HG03342 (cell line): ENCODE measurements around the gene PSD4.
"Not testable (repeated sequence)": the region's sequence is repeated elsewhere in the genome, so short reads cannot be mapped to it uniquely, and the experiment has no call there.

ENCODE experiments used
- ATAC-seq: cut with Tn5 transposase; IDR thresholded peaks from one replicate; pipeline ENCODE4 v1.9.1; 2021; ENCODE audit warnings: mild to moderate bottlenecking, moderate library complexity; ENCODE audit not compliant: unreplicated experiment

Gene PSD4

DNA sequence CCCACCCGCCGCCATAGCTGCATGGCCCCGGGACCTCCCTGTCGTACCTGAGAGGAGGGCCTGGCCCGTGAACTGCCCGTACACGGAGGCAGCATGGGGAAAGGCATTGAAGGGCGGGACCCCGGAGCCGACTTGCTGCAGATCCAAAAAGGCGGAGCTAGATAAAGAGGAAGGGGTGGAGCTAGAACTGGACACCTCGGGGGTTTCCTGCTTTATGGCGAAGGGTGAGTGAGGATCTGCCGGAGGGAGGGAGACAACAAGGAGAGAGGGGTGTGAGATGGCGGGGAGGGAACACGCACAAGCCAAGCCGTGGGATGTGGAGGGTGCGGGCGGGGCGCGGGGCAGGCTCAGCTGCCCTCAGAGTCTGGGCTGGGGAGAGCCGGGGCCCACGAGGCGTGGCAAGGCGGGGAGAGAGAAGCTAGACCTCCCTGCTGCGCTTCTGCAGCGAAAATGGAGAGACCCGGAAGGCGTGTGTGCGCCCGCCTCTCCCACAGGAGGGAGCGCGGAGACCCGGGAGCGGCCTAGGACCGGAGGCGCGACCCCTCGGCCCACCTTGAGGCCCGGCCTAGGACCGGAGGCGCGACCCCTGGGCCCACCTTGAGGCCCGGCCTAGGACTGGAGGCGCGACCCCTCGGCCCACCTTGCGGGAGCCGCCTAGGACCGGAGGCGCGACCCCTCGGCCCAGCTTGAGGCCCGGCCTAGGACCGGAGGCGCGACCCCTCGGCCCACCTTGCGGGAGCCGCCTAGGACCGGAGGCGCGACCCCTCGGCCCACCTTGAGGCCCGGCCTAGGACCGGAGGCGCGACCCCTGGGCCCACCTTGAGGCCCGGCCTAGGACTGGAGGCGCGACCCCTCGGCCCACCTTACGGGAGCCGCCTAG, 61.8 kb downstream of the PSD4 start:
- not testable (repeated sequence) for ATAC-seq

DNA sequence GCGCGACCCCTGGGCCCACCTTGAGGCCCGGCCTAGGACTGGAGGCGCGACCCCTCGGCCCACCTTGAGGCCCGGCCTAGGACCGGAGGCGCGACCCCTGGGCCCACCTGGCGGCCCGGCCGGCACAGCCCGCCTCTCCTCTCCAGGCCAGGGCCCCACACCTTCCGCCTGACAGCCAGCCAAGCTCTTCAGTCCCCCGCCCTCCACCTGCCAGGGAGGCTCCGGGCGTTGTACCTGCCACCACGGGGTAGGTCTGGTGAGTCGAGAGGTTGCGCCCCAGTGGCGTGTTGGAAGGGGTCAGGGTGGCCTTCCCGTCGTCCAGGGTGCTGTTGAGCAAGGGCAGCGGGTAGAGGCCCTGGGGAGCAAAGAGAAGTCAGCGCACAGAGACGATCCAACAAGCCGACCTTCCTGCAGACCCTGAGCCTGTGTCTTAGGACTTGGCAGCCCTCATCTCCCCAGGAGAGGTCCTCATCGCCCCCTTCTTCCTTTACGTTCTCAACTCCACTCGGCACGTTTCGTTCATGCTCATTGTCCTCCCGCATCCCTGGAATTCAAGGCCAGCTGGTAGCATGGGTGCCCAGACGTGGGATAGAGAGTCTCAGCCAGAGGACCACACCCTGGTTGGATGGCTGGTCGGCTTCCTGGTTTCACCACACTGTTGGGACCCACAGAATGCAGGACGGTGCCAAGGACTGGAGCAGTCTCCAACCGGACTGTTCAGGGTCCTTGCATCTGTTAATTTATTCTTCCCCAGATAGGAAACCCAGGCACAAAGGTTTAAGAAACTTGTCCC, 62.8 kb downstream of the PSD4 start:
- no peak for ATAC-seq

DNA sequence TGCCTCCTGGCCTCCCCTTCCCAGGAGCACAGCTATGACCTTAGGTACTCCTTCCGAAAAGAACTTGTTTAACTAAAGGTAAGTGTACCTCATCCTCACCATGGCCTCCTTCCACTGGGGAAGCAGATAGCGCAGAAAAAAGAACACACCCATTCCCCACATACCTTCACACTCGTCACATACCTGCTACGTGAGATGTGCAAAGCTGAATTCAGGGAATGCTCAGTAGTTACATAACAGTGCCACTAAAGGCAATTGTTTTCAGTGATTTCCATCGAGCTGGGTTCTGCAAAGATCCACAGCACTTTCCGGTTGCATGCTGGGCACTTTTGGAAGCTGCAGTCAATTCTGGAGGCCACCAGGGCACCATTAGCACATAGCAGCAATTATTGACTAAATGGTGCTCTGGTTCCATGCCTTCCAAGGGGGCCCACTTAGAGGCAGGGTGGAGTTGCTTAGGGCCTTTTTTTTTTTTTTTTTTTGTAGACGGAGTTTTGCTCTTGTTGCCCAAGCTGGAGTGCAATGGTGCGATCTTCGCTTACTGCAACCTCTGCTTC, 63.9 kb downstream of the PSD4 start:
- ATAC-seq: no peak

DNA sequence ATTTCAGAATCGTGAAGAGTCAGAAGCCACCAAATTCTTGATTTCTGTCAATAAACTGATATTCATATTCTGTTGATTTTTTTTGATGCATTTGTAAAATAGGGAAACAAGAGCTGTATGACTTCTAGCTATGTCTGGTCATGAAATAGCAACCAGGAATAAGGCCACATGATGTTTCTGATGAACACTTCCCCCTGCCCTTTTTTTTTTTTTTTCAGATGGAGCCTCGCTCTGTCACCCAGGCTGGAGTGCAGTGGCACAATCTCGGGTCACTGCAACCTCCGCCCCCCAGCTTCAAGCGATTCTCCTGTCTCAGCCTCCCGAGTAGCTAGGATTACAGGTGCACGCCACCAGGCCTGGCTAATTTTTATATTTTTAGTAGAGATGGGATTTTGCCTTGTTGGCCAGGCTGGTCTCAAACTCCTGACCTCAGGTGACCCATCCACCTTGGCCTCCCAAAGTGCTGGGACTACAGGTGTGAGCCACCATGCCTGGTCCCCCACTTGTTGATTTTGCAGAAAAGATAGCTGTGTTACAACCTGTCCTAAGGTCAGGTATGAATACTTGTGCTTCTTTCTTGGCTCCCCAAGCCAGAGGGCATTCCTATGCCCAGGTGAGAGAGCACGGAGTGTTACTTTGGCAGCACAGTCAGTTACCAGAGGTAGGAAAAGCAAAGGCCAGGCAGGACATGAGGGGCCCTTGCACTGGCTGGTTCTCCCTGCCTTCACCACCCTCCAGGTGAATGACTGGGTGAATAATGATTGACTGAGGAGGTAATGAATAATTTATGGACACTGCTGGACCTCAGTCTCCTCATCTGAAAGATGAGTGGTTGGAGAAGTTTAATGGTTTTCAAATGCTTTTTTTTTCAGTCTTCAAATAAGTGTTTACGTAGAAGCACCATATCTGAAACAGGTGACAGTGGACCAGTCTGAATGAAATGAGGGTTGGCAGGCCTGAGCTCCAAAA, 65.4 kb downstream of the PSD4 start:
- no peak for ATAC-seq

DNA sequence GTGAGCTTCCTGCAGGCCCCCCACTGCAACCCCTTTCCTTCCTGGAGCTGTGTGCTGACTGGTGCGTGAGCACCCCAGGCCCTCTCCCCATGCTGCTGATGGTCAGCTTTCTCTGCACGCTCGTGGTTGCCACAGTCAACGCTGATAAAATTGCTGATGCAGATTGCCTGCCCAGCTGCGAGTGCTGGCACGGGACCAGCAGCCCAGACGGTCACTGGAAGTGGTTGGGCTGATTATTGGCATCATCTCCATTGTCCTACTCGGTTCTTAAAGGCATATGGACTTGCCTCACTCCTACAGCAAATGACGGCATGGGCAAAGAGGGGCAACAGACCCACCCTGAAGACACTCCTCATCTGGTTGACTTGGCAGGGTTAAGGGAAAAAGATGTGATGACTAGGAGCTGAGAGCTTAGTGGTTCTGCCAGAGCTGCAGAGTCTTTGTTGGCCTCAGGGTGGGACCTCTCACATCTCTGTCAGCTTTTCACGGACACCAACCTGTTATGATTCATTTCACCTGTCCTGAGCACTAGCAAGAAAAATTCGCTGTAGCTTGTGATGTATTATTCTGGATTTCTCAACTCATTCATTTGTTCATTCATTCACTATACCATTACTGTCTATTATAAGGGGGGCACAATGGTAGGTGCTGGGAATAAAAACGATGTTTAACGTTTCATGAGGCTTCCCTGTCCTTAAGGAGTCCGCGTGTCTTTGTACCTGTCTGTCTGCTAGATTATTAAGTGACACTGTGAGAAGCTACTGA, 66.6 kb downstream of the PSD4 start:
- no peak for ATAC-seq

DNA sequence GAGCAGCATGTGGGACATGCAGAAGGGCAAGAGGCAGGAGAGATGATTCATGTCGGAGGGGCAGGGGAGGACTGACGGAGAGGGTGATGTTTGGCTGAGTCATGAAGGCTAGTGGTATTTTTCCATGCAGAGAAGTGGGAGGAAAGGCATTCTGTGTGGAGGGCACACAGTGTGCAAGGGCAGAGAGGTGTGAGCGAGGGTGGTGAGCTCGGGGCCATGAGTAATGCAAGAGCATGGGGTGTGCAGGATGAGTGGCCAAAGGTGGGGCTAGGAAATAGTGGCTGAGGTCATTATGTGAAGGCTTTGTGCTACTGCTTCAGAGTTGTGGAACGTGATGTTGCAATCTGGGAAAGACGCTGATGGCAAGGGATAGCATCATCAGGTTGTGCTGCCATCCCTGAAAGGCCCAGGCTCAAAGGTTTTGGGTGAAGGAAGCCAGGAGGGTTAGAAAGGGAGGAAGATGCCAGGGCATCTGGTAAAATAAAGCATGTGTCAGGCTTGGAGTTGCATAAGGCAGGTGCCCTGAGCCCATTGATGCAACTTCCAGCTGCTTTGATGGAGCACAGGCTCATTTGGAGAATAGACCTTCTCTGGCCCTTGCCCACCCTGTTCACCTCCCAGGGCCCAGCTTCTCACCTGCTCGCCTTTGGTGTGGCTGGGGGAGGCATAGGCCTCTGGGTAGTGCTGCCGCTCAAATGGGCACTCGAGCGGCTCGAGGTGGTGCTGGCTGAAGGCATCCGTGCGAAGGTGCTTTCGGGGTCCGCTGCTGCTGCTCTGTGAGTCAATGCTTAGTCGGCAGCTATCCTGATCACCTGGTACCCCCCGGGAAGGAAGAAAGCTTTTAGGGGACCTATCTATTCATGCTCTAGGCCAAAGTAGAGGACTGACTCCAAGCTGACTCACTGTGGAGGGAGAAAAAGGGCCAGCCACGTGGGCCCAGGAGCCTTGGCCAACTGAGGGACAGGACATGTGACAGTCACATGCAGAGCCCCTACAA, 67.4 kb downstream of the PSD4 start:
- ATAC-seq: no peak

DNA sequence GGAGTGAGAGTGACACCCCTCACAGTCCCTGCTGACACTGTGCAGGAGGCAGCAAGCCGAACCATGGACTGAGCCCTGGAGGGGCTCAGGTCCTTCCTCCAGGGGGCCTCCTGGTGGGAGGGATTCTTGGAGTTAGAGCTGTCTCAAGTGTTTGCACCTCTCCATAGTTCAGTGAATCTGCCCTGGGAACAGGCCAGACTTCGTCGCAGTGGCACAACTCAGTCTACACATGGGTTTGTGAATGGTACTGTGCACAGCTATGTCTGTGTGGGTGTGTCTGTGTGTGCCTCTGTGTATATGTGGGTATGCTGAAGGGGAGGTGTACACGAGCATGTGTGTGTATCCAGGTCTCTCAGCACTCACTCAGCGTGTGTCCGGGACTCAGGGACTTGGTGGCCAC, 68.6 kb downstream of the PSD4 start:
- ATAC-seq: no peak

DNA sequence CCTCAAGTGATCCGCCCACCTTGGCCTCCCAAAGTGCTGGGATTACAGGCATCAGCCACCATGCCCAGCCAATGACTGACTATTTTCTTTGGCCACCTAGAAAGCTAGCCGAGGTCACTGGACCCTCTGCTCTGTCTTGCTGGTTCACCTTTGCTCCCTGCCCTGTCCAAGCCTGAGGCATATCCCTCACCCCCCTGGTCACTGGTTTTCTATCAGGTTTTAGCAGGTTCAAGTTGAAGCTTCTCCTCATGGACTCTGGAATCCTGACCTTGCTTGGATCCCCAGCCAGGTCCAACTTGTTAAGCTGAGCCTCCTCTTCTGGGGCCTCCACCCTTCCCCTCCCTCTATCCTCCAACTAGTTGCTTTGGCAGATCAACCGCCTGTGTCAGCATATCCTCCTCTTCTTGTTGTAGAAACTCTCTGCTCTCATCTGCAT, 71.5 kb downstream of the PSD4 start:
- ATAC-seq: no peak

DNA sequence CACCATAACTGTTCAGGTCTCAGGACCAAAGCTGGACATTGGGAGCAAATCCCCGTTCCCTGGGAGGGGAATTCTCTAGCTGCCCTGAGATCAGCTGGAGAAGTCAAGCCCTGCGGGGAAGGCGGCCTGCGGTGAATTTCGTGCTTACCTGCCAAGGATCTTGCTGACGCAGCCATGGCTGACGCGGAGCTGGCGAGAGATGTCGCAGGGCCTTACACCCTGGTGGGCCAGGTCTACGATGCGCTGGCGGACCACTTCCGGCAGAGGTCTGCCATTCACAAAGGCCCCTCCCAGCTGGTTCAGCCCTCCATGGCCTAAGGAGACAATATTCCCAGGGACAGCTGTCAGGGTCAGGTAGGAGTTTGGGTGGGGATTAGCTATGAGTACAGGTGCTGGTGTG, 72.8 kb downstream of the PSD4 start:
- no peak for ATAC-seq

DNA sequence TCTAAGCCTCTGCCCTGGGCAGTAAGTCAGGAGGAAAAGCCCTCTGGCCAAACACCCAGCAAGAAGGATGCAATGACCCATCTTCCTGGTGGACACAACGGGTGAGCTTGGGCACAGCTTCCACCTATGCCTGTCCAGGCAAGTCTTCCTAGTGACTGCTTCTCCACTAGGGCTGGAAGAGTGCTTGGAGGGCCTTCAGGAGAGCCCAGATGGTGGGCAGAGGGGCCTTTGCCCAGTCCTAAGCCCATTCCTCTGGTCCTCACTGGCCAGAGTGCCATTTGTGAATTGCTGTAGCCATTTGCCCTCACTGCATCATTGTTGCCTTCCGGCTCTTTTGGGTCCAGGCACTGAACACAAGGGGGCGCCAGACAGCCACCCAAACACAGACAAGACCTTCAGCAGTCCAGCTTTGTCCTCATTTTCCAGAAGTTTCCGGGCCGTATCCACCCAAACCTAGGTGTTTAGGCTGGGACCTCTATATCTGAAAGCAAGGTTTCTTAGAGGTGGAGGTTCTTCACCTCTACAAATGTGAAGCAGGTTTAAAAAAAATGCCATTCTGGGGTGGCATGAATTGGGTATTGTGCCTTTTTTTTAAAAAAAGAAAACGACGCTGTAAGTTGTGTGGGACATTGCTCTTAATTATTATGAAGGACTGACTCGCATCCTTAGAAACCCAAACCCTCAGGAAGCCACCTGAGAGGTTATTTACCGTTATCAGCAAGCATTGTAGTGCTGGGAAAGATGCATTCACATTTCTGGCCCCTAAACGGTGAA, 75.4 kb downstream of the PSD4 start:
- ATAC-seq: peak; percentile 57

DNA sequence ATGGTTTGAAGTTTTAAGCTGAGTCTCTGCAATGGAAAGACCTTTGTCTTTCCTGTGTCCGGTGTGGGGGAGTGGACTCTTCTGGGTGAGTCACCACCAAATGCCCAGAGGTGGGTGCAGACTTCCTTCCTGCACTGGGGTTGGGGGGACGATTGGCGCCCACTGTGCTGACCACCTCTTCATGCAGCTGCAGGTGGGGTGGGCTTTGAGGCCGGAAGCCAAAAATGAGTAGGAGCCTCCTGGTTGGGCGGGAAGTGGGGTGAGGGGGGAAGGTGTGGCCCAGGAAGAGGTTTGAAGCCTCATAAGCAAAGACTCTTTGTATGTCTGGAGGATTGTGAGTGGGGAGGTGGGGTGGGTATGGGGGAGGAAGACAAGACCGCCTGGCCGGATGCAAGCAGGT, 77.3 kb downstream of the PSD4 start:
- ATAC-seq: no peak

DNA sequence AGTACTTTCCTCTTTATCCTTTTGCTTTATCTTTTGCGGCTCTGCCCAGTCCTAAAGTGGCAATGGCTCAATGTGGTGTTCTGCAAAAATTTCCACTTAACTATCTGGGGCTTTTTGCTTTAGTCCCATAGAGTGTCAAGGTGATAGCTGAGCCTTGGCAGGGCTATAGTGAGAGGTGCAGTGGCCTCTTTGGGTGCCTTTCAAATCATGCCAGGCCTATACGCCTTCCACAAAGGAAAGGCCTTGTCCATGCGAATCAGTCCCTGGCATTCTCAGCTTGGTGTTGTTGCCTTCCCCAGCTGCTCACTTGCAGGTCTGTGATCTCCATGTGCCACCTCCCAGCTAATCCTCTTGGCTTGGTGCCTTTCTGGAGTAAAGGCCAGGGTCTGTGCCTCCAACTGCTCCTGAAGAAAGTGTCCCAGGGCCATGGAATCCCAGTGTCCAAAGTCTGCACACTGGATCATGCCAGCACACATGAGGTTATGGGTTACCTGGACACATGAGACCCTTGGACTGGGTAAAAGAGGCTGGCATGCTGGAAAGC, 78.3 kb downstream of the PSD4 start:
- ATAC-seq: no peak

DNA sequence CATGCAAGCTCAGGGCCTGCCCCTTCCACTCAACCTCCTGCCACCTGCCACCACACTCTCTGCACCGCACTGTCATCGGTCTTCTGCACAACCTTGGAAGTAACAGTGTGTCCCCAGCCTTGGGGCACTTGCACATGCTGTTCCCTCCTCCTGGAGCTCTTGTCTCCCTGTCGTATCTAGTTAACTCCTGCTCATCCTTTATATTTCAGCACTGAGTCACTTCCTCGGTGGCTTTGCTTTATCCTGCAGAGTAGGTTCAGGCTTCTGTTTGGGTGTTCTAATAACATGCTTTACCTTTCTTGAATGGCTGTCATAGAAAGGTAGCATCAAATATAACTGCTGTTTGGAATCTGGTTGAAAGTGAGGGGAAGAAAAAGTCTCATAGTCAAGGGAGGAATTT, 79.7 kb downstream of the PSD4 start:
- ATAC-seq: no peak

DNA sequence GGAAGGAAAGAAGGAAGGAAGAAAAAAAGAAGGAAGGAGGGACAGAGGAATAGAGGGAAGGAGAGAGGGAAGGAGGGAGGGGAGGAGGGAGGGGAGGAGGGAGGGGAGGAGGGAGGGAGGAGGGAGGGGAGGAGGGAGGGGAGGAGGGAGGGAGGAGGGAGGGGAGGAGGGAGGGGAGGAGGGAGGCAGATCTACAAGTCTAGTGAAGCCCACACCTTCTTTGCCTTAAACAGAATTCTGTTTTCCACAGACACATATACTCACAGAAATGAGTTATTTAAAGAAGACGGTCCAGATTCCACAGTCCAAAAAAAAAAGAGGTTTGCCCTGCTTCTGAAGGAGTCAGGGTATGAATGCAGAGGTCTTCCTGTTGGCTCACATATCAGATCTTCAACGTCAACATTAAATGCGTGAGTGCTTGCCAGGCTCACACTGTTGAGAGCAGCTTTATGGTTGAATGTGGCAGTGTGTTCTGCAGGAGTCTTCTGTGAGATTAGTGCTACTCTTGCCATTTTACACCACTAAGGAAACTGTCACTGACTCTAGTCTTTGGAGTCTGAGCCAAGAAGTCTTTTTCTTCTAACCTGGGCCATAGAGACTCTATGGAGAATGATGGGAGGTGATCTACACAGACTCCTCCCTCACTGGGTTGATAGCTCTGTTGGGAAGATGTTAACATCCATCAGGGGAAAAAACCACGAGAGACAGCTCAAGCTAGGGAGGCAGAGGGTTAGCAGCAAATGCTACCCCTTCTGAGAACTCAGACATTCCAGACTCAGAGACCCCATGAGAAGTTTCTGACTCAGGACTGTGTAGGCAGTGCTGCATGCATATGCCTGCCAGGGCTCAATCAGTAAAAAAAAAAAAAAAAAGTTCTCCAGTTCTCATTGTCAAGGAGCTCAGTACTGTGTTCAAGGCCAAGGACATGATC, 81.6 kb downstream of the PSD4 start:
- no peak for ATAC-seq

DNA sequence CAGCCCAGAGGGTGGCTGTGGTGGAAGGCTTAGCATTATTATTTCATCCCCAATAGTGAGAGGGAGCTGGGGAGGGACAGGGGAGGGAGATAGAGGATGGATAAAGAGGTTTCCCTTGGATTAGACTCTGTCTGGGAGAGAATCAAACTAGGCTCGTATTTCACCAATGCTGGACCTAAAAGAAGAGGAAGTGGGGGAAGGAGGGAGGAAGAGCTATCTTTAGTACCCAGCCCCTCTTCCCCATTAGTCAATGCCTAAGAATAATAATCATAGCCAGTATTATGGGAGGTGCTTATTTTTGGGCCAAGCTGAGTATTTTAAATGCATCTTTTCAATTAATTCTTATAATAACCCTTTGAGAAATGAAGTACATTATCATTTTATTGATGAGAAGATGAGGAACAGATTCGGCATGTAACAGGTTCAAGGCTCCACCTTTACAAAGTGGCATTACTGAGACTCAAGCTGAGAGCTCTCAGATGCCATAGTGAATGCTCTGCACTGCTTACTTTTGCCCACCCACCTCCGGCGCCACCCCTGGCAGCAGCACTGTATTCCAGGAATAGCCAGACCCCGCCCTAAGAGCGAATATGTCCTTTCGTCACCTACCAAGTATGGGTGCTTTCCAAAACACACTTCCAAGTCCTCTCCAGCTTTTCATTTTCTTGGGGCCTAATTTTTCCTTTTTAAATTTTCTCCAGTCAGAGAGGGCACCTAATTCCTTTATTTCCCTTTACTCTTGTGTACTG, 83.9 kb downstream of the PSD4 start:
- no peak for ATAC-seq
